ENCODE results near the gene STAT3. TPM values are rescaled to one million over a fixed set of nuclear protein-coding genes. Genes with fewer than 3 reads are reported as not detected.
A peak's percentile ranks its signal among the peaks of the same experiment; 100 is the strongest.

Gene STAT3
- total and polyA plus RNA-seq, 9 of the 15 experiments (the other 6 are each of a cell fraction or from before 2014, with no cell fraction given), result 90.0 to 179 (median 114) TPM

DNA sequence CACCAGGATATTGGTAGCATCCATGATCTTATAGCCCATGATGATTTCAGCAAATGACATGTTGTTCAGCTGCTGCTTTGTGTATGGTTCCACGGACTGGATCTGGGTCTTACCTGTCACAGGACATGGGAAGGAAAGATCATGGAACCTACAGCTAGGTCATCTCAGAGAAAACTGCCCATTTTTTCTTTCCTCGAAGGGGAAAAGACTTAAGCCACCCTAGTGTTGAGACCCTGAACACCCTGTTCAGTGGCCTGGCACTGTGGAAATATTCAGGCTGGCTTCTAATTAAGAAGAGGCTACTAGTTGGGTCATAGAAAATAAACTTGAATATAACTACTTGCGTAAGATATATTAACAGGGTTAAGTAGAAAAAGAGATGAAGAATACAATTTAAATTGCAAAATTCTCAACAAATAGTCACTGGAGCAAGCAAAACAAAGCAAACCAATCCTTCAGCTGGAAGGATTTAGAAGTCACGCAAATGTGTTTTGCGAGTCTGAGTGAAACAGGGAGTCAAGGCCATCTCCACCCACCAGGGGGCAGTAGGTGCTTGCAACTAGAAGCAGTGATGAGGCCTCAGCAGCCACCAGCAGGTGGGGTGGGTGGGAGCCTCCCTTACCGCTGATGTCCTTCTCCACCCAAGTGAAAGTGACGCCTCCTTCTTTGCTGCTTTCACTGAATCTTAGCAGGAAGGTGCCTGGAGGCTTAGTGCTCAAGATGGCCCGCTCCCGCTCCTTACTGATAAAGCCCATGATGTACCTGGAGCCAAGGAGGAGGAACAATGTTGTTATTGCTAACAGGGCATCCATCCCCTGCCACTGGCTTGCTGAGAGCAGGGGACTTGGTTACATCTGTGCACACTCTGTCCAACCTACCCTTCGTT lies 65.6 kb downstream of the STAT3 start (continued):
- TF ChIP-seq, protein P1, sequence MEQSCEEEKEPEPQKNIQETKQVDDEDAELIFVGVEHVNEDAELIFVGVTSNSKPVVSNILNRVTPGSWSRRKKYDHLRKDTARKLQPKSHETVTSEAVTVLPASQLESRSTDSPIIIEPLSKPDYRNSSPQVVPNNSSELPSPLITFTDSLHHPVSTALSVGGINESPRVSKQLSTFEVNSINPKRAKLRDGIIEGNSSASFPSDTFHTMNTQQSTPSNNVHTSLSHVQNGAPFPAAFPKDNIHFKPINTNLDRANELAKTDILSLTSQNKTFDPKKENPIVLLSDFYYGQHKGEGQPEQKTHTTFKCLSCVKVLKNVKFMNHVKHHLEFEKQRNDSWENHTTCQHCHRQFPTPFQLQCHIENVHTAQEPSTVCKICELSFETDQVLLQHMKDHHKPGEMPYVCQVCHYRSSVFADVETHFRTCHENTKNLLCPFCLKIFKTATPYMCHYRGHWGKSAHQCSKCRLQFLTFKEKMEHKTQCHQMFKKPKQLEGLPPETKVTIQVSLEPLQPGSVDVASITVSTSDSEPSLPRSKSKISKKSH (CRISPR knock-in tag; IDR thresholded peaks at IDR 0.05), result no peak
- TF ChIP-seq EP400 (IDR thresholded peaks at IDR 0.05) (peak; percentile 49), ZNF184 (CRISPR knock-in tag; IDR thresholded peaks at IDR 0.05) (no peak), ZNF12 (CRISPR knock-in tag; IDR thresholded peaks at IDR 0.05) (no peak), TCFL5 (CRISPR knock-in tag; conservative IDR thresholded peaks at IDR 0.05) (no peak), BRD4 (IDR thresholded peaks at IDR 0.05) (no peak), RHOXF2B (CRISPR knock-in tag; conservative IDR thresholded peaks at IDR 0.05) (no peak), XRCC3 (IDR thresholded peaks at IDR 0.05) (no peak), DDX20 (tag; IDR thresholded peaks at IDR 0.05; ENCODE audit: low read depth) (no peak), ARID1B (IDR thresholded peaks at IDR 0.05) (peak; percentile 48; the same call in 1 of the 2 replicates), NFIC (IDR thresholded peaks at IDR 0.05) (no peak), ZNF444 (CRISPR knock-in tag; IDR thresholded peaks at IDR 0.05) (no peak), TEAD1 (CRISPR knock-in tag; IDR thresholded peaks at IDR 0.05) (peak in 1 of 2 experiments; percentile 31; a peak in 1 of 4 replicates), ZFP1 (CRISPR knock-in tag; IDR thresholded peaks at IDR 0.05) (no peak), ESRRA (IDR thresholded peaks at IDR 0.05; ENCODE audit: borderline replicate concordance, low read depth) (peak; percentile 68; the same call in 1 of the 2 replicates), BRCA1 (IDR thresholded peaks at IDR 0.05) (no peak), BRCA1 (CRISPR knock-in tag; IDR thresholded peaks at IDR 0.05) (no peak), ATF1 (CRISPR knock-in tag; IDR thresholded peaks at IDR 0.05) (no peak), ATF1 (tag; IDR thresholded peaks at IDR 0.05) (peak; percentile 60), SMARCA4 (IDR thresholded peaks at IDR 0.05) (no peak), ZNF561 (CRISPR knock-in tag; conservative IDR thresholded peaks at IDR 0.05) (no peak), MAFK (IDR thresholded peaks at IDR 0.05; ENCODE audit: low read length) (peak; percentile 26; the same call in 1 of the 2 replicates), MTF1 (CRISPR knock-in tag; IDR thresholded peaks at IDR 0.05; ENCODE audit: borderline replicate concordance) (no peak), SUPT5H (IDR thresholded peaks at IDR 0.05) (no peak), FOXA1 (IDR thresholded peaks at IDR 0.05; ENCODE audit: borderline replicate concordance) (no peak)
- TF ChIP-seq, protein P2, sequence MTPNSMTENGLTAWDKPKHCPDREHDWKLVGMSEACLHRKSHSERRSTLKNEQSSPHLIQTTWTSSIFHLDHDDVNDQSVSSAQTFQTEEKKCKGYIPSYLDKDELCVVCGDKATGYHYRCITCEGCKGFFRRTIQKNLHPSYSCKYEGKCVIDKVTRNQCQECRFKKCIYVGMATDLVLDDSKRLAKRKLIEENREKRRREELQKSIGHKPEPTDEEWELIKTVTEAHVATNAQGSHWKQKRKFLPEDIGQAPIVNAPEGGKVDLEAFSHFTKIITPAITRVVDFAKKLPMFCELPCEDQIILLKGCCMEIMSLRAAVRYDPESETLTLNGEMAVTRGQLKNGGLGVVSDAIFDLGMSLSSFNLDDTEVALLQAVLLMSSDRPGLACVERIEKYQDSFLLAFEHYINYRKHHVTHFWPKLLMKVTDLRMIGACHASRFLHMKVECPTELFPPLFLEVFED (CRISPR knock-in tag; conservative IDR thresholded peaks at IDR 0.05), result no peak
- TF ChIP-seq, protein P3, sequence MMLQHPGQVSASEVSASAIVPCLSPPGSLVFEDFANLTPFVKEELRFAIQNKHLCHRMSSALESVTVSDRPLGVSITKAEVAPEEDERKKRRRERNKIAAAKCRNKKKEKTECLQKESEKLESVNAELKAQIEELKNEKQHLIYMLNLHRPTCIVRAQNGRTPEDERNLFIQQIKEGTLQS (IDR thresholded peaks at IDR 0.05), result no peak
- TF ChIP-seq, protein P3 (CRISPR knock-in tag; conservative IDR thresholded peaks at IDR 0.05), result no peak
